ENCODE data around the gene PHLDB1. TPM values are rescaled to one million over a fixed set of nuclear protein-coding genes. Genes with fewer than 3 reads are reported as not detected.
A peak's percentile ranks its signal among the peaks of the same experiment; 100 is the strongest.
"Not testable (repeated sequence)": the region's sequence is repeated elsewhere in the genome, so short reads cannot be mapped to it uniquely, and the experiment has no call there.

PHLDB1 gene
- total and polyA plus RNA-seq, 5 experiments from 2014 or later = 0.07 to 4.1 (median 1.7) TPM; not detected in 1

DNA sequence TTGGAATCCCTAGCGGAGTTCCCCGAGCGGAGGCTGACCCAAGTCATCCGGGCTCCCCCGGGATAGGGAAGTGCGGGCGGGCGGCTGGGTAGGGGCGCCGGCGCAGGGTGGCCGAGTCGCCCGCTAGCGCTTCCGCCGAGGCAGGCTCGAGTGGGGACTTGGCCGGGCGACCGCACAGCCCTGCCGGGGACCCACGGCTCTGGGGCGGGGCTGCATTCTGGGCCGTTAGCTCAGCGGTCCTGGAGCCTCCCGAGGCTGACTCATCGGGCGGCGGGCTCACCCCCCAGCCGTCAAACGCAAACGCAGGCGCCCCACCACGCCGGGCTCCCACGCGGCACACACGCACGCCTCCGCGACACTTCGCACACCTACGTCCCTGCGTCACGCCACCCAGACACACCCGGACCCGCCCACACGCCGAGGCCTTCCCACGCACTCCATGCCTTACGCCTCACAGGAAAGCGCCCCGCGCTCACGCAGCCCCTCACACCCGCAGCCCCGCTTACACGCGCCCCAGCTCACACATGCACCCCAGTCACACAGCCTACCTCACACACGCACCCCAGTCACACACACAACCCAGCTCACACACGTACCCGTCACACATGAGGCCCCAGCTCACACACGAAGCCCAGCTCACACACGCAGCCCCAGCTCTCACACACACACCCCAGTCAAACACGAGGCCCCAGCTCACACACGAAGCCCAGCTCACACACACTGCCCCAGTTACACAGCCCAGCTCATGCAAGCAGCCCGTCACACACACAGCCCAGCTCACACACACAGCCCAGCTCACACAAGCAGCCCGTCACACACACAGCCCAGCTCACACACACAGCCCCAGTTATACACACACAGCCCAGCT is 1.2 kb downstream of the PHLDB1 start:
- Mint-ChIP-seq H3K27me3 (peaks cover 0 to 15% (median 1%) of the 10 kb centered on the region in 5 donors), H3K27ac (peak overlapping the region; percentile 70 to 95 (median 92)), H3K9me3 (no peaks in the 10 kb centered on the region), H3K4me3 (peak overlapping the region; percentile 74 to 92 (median 86)), H3K36me3 (no peaks in the 10 kb centered on the region), H3K4me1 (peaks cover 21 to 35% (median 26%) of the 10 kb centered on the region in 4 donors)
- DNase-seq (peak; percentile 74 to 95 (median 88)), ATAC-seq (peak; percentile 71 to 78)
- POLR2A ChIA-PET = interaction anchor here (0.6 to 2.3 kb wide), 12 partner anchors 10 to 531 kb away, joined by 3 to 12 read pairs (median 4); partner anchors contain the start of genes ARCN1 and DDX6

DNA sequence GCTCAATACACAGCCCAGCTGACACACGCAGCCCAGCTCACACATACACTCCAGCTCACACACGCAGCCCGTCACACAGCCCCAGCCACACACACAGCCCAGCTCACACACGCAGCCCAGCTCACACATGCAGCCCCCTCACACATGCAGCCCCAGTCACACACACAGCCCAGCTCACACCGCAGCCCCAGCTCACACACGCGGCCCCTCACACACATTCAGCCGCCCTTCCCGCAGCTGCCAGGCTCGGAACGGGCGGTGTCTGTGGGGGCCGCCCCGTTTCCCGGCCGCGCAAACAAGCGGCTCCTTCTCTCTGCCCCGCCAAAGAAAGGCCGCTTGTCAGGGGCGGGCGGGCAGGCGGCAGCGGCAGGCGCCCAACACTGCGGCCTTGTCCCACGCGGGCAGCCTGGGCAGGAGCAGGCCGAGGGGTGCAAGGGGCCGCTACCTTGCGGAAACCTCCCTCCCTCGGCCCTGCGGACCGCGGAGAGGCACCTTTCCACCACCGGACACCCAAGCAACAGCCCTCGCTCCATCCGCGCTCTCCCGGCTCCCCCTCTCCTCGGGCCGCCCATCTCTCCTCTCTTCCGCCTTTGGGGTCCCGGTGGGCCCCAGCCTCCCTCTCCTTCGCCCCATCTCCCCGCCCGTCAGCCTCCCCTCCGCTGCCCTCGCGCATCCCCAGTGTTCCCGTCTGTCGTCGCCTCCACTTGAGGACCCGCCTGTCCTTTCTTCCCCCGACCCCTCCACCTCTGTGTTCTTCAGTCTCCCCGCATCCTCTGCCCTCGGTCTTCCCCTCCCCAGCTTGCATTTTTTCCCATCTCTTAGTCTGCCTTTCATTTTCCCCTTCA is 2.2 kb downstream of the PHLDB1 start:
- Mint-ChIP-seq H3K9me3 (no peaks in the 10 kb centered on the region), H3K27ac (peak overlapping the region in 9 of 10 donors; percentile 73 to 96 (median 92)), H3K27me3 (peaks cover 0 to 16% (median 3%) of the 10 kb centered on the region in 5 donors), H3K4me1 (peaks cover 21 to 35% (median 26%) of the 10 kb centered on the region in 4 donors), H3K4me3 (peak overlapping the region; percentile 74 to 92 (median 87)), H3K36me3 (no peaks in the 10 kb centered on the region)
- ATAC-seq = peak; percentile 5 to 10
- peak in 7 of 10 donors; percentile 16 to 44 (median 36) for DNase-seq
- POLR2A ChIA-PET = interaction anchor here (1.0 to 2.3 kb wide), 5 partner anchors 14 to 331 kb away, joined by 3 to 12 read pairs (median 4); partner anchors contain the start of genes ARCN1, DDX6 and UBE4A

GRCh38 chr11:118610225-118610772 is 2.9 kb downstream of the PHLDB1 start:
- Mint-ChIP-seq H3K9me3 (no peaks in the 10 kb centered on the region), H3K27ac (peak overlapping the region in 9 of 10 donors; percentile 19 to 96 (median 80)), H3K4me1 (peaks cover 21 to 35% (median 26%) of the 10 kb centered on the region in 4 donors), H3K4me3 (peak overlapping the region; percentile 74 to 92 (median 87)), H3K27me3 (peaks cover 0 to 16% (median 3%) of the 10 kb centered on the region in 5 donors), H3K36me3 (peaks cover 0 to under 1% (median 0%) of the 10 kb centered on the region in 3 donors)
- DNase-seq (peak in 2 of 10 donors; percentile 4 to 15), ATAC-seq (no peak)
- POLR2A ChIA-PET = interaction anchor here (1.2 to 2.3 kb wide), 2 partner anchors 38 to 251 kb away, joined by 6 to 12 read pairs; partner anchors contain the start of genes ARCN1 and UBE4A

DNA sequence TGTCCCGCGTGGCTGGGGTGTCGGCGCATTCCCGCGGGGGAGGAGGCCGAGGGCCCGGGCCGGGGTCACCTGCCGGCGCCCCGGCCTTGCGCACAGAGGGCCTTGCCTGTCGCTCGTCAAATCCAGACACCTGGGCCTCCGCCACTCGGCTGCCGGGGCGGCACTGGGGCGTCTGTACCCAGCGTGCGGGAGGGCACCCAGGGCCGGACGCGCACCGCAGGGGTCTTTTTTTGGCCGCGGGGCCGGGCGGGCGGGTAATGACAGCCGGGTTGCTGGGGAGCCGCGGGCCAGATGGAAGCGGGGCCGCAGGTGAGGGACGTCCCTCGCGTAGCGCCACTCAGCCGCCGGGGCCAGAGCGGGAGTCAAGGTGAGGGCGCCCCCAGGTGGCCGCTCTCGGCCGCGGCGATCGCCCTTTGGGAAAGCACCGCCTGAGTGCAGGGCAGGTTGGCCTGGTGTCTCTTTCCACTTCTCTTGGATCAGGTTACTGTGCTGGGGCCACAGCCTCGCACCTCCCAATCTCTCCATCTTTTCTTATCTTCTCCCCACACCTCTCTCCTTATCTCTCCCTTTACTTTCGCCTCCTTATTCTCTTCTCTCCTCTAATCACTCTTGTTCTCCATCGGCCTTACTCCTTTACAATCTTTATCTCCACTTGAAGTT is 3.5 kb downstream of the PHLDB1 start:
- Mint-ChIP-seq H3K27ac (peak overlapping the region in 8 of 10 donors; percentile 3 to 91 (median 62)), H3K4me1 (peaks cover 21 to 35% (median 26%) of the 10 kb centered on the region in 4 donors), H3K9me3 (no peaks in the 10 kb centered on the region), H3K36me3 (peaks cover 0 to 2% (median 0%) of the 10 kb centered on the region in 3 donors), H3K27me3 (peaks cover 0 to 16% (median 3%) of the 10 kb centered on the region in 5 donors), H3K4me3 (peak overlapping the region; percentile 60 to 87 (median 80))
- DNase-seq (peak; percentile 72 to 89 (median 84)), ATAC-seq (peak; percentile 52 to 53)
- POLR2A ChIA-PET = no interaction called here

DNA sequence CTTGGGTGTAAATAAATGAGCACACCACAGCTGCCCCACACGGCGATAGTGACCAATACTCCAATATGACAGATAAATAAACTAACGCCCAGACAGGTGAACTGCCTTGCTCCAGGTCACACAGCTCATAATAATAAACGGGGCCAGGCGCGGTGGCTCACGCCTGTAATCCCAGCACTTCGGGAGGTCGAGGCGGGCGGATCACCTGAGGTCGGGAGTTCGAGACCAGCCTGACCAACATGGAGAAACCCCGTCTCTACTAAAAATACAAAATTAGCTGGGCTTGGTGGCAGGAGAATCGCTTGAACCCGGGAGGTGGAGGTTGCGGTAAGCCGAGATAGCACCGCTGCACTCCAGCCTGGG is 4.0 kb downstream of the PHLDB1 start:
- peaks cover 0 to 16% (median 3%) of the 10 kb centered on the region in 5 donors for H3K27me3 Mint-ChIP-seq
- H3K4me1 Mint-ChIP-seq = peaks cover 21 to 35% (median 25%) of the 10 kb centered on the region in 4 donors
- DNase-seq, H3K36me3 Mint-ChIP-seq, H3K9me3 Mint-ChIP-seq, ATAC-seq: not testable (repeated sequence)
- H3K27ac Mint-ChIP-seq = peak overlapping the region in 6 of 10 donors; percentile 3 to 91 (median 76)
- H3K4me3 Mint-ChIP-seq = peak overlapping the region; percentile 60 to 87 (median 80)
- POLR2A ChIA-PET = interaction anchor here (0.7 kb wide), 1 partner anchor 176 kb away, joined by 3 read pairs; no protein-coding TSS in a partner anchor

DNA sequence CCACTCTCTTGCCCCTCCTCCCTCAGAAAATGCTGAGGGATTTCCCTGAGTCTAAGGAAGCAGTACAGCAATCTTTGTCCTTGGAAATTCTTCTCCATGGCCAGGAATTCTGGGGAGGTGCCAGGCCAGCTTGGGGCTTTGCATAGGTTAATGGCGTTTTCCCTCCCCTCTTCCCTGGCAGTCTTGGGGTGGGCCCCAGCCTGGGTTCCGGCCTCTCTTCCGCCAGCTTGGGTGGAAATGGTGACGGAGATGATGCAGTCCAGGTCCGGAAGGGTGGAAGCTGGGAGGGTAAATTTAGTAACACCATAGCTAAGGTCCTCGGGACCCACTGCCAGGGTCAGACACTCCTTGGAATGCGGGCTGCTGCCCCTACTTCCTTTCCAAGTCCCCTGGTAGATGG is 5.0 kb downstream of the PHLDB1 start:
- H3K36me3 Mint-ChIP-seq = peaks cover 0 to 2% (median 0%) of the 10 kb centered on the region in 3 donors
- H3K4me3 Mint-ChIP-seq = peak overlapping the region in 1 of 10 donors; percentile 22
- peak overlapping the region in 1 of 10 donors; percentile 70 for H3K27ac Mint-ChIP-seq
- H3K27me3 Mint-ChIP-seq = peaks cover 0 to 16% (median 3%) of the 10 kb centered on the region in 5 donors
- H3K4me1 Mint-ChIP-seq = peaks cover 18 to 28% (median 21%) of the 10 kb centered on the region in 4 donors
- no peaks in the 10 kb centered on the region for H3K9me3 Mint-ChIP-seq
- POLR2A ChIA-PET = interaction anchor here (0.6 to 0.9 kb wide), 4 partner anchors 11 to 630 kb away, joined by 3 to 9 read pairs (median 4); no protein-coding TSS in a partner anchor
- no peak for DNase-seq
- ATAC-seq = no peak

- H3K27ac Mint-ChIP-seq = no peak overlapping the region
- POLR2A ChIA-PET = interaction anchor here (0.6 to 0.7 kb wide), 2 partner anchors 8 to 512 kb away, joined by 3 to 5 read pairs; no protein-coding TSS in a partner anchor
- peaks cover 10 to 16% (median 11%) of the 10 kb centered on the region in 4 donors for H3K4me1 Mint-ChIP-seq
- ATAC-seq (no peak), DNase-seq (no peak)
- H3K36me3 Mint-ChIP-seq = peaks cover 0 to 2% (median 0%) of the 10 kb centered on the region in 3 donors
- no peaks in the 10 kb centered on the region for H3K9me3 Mint-ChIP-seq
- peaks cover 3 to 15% (median 6%) of the 10 kb centered on the region in 5 donors for H3K27me3 Mint-ChIP-seq
- no peak overlapping the region for H3K4me3 Mint-ChIP-seq
Observed at GRCh38 chr11:118614511-118614910, 7.1 kb downstream of the PHLDB1 start.

GRCh38 chr11:118615282-118615975 is 8.0 kb downstream of the PHLDB1 start:
- Mint-ChIP-seq H3K27me3 (peaks cover 9 to 19% (median 10%) of the 10 kb centered on the region in 5 donors), H3K27ac (no peak overlapping the region), H3K4me1 (peaks cover 6 to 8% (median 7%) of the 10 kb centered on the region in 4 donors), H3K4me3 (no peak overlapping the region), H3K9me3 (no peaks in the 10 kb centered on the region), H3K36me3 (peaks cover 0 to 2% (median 0%) of the 10 kb centered on the region in 3 donors)
- ATAC-seq = no peak
- POLR2A ChIA-PET = interaction anchor here (0.6 to 0.7 kb wide), 2 partner anchors 9 to 511 kb away, joined by 3 to 5 read pairs; no protein-coding TSS in a partner anchor
- DNase-seq = no peak

DNA sequence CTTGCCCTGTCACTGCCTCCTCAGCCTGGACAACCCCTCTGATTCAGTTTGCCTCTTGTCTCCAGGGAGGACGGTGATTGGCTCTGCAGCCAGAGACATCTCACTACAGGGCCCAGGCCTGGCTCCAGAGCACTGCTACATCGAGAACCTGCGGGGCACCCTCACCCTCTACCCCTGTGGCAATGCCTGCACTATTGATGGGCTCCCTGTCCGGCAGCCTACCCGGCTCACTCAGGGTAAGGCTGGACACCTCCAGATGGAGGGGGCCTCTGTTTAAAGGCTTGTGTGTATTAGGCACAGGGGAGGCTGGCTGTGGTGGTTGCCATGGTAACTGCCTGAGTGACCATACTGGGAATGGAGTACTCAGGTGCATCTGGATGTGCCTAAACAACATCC is 8.6 kb downstream of the PHLDB1 start:
- POLR2A ChIA-PET = no interaction called here
- Mint-ChIP-seq H3K27ac (no peak overlapping the region), H3K4me3 (no peak overlapping the region), H3K36me3 (peaks cover 0 to 2% (median 0%) of the 10 kb centered on the region in 3 donors), H3K27me3 (peaks cover 10 to 19% (median 15%) of the 10 kb centered on the region in 5 donors), H3K4me1 (peaks cover 9 to 12% (median 10%) of the 10 kb centered on the region in 4 donors), H3K9me3 (no peaks in the 10 kb centered on the region)
- DNase-seq (no peak), ATAC-seq (no peak)

GRCh38 chr11:118618115-118618990 is 10.9 kb downstream of the PHLDB1 start:
- Mint-ChIP-seq H3K36me3 (peaks cover 0 to 2% (median 0%) of the 10 kb centered on the region in 3 donors), H3K27me3 (peaks cover 8 to 28% (median 20%) of the 10 kb centered on the region in 5 donors), H3K27ac (no peak overlapping the region), H3K9me3 (no peaks in the 10 kb centered on the region), H3K4me1 (peaks cover 7 to 12% (median 11%) of the 10 kb centered on the region in 4 donors), H3K4me3 (peak overlapping the region in 1 of 10 donors; percentile 42)
- DNase-seq (no peak), ATAC-seq (no peak)
- POLR2A ChIA-PET = no interaction called here

Measured in naive thymus-derived CD8-positive, alpha-beta T cell (primary cell).